NK-92 (cell line): Measurements from ENCODE around the gene CALN1.
"Not testable (repeated sequence)": the region's sequence is repeated elsewhere in the genome, so short reads cannot be mapped to it uniquely, and the experiment has no call there.

Experiments
- DNase-seq: peaks from one replicate; lab custom pipeline; 2025; ENCODE audit not compliant: unreplicated experiment; lab: John Stamatoyannopoulos, UW

The CALN1 gene

DNA sequence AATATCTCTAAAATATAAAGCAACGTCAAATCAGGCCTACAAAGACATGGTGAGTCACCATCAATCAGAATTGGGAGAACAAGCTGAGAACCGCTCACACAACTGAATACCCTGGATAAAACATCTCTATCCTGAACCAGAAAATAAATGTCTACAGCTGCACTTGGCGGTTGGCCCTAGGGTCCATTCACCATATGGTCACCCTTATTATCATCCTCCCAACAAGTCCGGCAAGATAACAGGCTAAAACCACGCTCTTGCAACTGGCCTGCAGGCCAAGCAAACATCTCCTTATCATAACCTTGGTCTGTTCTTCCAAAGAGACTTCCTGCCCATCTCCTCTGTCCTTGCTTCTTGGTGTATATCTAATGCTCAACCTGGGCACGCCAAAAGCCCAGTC, 310.7 kb downstream of the CALN1 start:
- no peak for DNase-seq

DNA sequence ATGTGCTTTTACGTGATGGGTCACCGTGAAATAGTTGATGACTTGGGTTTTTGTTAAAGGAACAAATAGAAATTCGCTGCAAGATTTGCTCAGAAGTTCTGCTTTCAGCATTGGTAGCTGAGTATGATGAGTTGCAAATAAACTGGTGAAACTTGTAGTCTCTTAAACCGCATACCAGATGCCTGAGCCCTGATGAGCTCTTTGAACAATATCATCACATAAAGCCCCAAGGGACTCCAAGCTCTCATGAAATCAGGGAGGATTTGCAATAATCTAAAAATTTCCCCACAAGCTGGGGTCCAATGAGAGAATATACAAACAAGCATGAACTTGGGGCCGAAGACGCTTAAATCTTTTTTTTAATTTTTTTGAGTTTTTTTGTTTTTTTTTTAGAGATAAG, 312.4 kb downstream of the CALN1 start:
- no peak for DNase-seq

DNA sequence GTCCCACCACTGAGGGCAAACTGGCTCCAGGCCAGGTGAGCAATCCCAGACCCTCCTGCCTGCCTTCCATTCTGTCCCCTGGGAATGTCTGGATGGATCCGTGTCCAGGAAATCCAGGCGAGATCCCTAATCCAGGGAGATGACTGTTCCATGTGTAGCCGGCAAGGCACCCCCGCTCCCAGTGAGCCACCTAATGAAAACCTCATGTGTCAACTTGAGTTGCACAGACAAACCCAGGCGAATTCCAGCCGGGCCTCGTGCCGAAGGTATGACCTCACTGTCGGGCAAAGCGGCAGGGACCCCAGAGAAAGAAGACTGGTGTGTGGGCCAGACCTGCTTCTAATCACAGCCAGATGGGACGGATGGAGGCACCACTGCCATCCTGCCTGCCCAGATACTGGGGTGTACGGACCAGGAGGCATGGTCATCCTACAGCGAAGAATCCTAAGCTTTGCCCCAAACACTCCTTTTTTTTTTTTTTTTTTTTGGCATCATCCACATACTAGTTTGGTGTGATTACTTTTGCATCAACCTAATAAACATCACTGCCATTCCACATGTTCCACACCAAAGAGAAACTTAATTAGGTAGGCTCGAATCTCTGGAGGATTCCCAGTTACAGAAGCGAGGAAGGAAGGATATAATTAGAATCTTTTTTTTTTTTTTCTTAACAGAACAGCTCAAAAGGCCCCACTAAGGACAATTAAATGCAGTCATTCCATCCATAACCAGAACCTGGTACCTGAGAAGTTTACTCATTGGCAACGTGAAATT, 313.1 kb downstream of the CALN1 start:
- no peak for DNase-seq

DNA sequence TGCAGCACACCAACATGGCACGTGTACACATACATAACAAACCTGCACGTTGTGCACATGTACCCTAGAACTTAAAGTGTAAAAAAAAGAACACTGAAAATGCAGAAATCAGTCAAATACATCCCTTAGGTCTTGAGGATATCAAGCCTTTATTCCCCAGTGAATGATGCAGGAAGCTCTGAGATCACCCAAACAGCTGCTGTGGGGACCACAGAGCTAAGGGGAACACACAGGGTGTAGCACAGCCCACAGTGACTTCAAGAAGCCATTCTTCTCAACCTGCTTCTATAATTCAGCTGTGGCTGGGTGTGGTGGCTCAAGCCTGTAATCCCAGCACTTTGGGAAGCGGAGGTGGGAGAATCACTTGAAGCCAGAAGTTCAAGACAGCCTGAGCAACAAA, 314.9 kb downstream of the CALN1 start:
- DNase-seq, result no peak

DNA sequence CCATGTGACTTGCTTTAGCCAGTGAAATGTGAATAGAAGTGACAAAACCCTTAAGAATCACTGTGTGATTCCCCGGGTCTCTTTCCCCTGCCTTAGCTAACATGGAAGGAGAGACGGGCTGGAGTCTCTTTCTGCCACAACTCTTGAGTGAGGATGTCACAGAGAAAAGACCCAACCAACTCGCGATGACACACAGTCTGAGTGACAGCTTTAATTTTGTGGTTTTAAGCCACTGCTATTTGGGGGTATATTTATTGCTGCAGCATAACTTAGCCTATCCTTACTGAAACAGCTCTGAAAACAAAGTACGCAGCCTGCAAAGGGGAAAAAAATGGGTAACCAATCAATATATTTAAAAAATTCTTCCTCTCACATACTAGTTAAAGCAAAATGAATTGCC, 319.4 kb downstream of the CALN1 start:
- DNase-seq, result no peak

DNA sequence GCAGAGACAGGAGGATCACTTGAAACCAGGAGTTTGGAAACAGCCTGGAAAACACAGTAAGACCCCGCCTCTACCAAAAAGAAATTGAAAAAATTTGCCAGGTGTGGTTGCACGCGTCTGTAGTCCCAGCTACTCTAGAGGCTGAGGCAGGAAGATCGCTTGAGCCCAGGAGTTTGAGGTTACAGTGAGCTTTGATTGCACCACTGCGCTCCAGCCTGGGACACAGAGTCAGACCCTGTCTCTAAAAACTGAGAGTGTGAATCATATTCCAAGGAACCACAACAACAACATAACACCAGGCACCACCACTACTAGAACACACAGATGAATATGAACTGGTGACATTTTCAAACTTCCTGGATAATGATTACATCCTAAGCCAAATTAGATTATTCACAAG, 324.2 kb downstream of the CALN1 start:
- no peak for DNase-seq

DNA sequence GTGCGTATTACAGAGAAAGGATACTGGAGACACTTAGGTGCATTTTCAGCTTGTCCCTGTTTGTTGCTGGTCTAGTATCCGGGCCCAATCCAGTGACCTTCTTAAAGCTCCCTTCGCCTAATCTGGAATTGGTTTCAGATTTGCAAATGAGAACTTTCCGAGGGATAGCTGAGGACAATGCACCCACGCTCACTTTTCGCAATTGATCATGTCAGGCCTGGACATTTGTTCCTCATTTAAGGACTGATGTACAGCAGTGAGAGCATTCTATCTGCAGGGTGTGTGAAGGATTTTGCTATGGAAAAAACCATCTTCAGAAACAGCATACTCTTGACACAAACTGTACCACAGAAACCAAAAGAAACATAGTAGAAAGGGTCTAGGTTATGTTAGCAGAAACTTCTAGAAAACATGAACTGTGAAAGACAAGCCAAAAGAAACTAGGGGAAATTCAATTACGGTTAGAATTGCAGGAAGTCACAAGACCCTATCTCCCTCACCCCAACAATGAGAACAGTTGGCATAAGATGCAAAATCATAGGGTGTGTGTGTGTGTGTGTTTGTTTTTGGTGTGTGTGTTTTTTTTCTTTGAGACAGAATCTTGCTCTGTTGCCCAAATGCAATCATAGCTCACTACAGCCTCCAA, 331.1 kb downstream of the CALN1 start:
- DNase-seq, result no peak

GRCh38 chr7:72080341-72080766, 331.8 kb downstream of the CALN1 start:
- DNase-seq, result no peak

DNA sequence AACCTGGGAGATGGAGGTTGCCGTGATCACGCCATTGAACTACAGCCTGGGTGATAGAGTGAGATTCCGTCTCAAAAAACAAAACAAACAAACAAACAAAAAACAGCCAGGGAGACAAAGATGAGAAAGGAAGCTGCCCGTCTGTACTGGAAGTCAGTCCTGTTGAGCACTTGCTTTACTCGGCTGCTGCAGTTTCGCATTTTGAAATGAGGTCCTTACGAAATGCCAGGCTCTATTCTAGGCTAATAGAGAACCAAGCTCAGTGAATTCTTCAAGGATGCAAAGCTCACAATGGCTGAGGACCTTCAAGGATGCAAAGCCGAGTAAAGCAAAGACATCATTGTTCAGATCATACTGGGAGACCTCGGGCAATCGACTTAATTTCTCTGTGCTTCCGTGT, 333.3 kb downstream of the CALN1 start:
- no peak for DNase-seq

DNA sequence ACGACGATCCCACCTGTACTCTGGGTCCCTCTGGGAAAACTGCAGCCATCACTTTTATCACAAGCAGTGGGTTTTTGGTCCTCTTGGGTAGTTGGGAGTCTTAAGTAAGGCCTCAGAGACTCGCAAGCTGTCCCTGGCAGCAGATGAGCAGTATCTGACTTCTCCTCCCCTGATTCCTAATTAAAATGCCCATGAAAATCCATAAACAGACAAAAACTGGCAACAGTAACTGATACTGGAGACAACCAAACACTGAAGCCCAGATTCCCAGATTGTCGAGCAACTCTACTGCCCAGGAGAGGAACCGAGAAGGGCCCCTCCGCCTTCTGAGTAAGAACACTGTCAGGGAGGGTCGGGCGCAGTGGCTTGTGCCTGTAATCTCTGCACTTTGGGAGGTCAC, 333.8 kb downstream of the CALN1 start:
- DNase-seq, result no peak

DNA sequence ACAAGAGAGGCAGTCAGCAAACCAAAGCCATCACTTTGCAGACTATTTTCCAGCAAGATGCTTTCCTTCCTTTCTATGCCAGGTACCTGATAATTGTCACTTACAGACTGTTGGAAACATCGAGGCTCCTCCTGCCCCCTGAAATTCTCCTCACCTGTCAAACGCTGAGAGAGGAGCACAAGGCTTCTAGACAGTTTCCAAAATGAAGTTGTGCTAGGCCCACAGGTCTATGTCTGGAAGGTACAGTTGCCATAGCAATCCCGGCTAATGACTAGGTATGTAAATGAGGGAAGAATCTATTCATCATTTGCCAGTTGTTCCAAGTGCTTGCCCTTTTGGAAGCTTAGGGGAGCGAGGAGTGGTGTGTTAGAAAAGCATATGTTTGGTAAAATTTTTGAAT, 334.4 kb downstream of the CALN1 start:
- DNase-seq, result no peak

DNA sequence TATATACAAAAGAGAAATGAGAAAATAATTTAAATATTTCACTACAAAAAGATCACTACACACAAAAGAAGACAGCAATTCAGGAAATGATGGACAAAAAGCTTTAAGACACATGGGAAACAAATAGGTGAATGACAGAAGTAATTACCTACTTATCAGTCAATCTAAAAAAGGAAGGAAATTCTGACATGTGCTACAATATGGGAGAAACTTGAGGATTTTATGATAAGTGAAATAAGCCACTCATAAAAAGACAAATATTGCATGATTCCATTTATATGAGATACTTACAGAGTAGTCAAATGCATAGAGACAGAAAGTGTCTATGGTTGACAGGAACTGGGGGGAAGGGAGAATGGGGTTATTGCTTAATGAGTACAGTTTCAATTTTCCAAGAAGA, 339.2 kb downstream of the CALN1 start:
- DNase-seq, result no peak

DNA sequence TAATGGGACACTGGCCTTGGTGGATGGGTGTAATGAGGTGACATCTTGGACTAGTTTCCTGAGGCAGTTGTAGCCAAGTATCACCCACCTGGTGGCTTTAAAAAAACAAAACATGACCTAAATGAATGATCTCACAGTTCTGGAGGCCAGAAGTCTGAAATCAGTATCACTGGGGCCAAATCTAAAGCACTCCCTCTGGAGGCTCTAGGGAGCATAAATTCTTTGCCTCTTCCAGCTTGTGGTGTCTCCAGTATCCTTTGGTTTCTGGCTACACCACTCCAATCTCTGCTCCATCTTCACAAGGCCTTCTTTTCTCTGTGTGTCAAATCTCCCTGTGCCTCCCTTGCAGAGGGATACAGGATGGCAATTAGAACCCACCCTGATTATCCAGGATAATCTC, 342.9 kb downstream of the CALN1 start:
- DNase-seq, result no peak

GRCh38 chr7:72065764-72066163, 346.4 kb downstream of the CALN1 start:
- DNase-seq, result not testable (repeated sequence)

DNA sequence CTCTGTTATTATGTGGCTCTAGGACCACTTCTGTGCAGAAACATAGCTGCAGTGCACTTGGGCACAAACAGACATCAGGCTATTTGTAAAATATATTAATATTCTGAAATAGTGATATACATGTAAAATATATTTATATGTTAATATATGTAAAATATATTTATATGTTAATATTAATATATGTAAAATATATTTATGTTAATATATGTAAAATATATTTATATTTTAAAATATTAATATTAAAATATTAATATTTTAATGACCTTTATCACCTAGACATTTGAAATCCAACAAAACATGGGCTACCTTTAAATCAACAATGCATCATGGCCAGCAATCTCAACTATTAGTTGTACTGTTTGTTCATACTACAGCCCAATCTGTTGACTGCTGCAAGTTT, 347.2 kb downstream of the CALN1 start:
- DNase-seq, result no peak

DNA sequence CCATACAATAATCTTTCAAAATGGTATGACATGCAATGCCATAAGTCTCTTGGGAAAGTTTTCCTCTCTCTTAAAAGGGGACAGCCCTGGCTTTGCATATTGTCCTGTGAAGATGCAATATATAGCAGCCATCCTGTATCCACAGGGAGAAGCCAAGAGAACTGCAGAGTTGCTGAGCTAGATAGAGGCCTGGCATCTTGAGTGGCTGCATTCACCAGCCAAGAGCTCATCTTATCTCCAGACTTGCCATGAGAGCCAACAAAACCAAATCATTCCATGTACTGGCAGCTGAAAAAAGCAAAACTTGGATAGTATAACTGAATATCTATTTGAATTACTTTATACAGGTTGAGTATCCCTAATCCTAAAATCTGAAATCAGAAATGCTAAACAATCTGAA, 348.8 kb downstream of the CALN1 start:
- DNase-seq, result no peak

DNA sequence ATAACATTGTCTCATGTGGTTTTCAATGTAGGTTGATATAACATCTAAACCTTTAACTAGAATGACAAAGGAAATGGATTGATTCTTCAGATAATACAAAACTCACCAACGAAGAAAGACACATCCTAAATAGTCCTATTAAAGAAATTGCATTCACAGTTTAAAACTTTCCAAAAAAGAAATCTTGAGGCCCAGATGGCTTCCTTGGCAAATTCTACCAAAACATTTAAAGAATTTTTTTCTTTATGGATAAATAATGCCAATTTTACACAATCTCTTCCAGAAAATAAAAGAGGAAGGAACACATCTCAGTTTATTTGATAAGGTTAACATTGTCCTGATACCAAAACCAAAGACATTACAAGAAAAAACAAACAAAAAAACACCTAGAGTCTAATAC, 349.5 kb downstream of the CALN1 start:
- no peak for DNase-seq

GRCh38 chr7:72059925-72060324, 352.2 kb downstream of the CALN1 start:
- DNase-seq, result no peak

- no peak for DNase-seq
These were observed 353.6 kb downstream of the CALN1 start for GRCh38 chr7:72058579-72058978.

- DNase-seq, result no peak
These were observed 354.3 kb downstream of the CALN1 start for GRCh38 chr7:72057796-72058195.

GRCh38 chr7:72057231-72057630, 354.9 kb downstream of the CALN1 start:
- no peak for DNase-seq

DNA sequence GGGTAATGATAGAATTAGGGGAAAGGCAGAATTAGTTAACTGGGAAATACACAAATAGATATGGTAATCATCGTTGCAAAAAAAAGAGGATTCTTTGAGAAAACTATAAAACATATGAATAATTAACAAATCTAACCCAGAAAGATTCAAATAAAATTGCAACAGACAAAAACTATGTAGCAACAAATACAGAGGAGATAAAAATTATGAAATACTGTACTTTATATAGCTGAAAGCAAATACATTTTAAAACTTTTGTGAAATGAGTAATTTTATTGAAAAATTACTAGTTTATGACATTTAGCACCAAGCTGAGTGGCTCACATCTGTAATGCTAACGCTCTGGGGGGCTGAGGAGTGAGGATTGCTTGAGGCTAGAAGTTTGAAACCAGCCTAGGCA, 356.7 kb downstream of the CALN1 start:
- DNase-seq, result no peak

DNA sequence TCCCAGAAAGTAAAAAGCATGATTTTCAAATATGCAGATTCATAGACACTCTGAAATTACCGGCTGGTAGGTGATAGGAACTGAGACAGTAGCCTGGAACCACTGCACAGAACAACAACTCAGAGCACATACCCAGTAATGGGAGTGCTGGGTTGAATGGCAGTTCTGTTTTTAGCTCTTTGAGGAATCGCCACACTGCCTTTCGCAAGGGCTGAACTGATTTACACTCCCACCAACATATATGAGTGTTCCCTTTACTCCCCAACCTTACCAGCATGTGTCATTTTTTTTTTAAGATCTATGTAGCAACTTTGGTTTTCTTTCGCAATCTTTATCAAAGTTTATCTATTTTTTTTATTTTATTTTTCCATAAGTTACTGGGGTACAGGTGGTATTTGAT, 358.8 kb downstream of the CALN1 start:
- no peak for DNase-seq
